GM12878 (cell line): ENCODE results near the gene RHEX. TPM values are rescaled to one million over a fixed set of nuclear protein-coding genes. Genes with fewer than 3 reads are reported as not detected.

Source experiments
- ATAC-seq: fragments of 200-7000 bp; cut with Tn5 transposase; 3 replicates; pipeline ENCODE4 v1.9.1; 2020; ENCODE audit warnings: mild to moderate bottlenecking, moderate library complexity
- BruUV-seq: library from RNA; stranded (reverse); fragments of 400-500 nt; replicated peaks from 2 replicates; lab custom pipeline; 2021; lab: Mats Ljungman, UMichigan
- CTCF ChIA-PET: fragments of 300-600 bp; sonication (Branson Sonifier 250); formaldehyde crosslinking; extraction: SDS; loops from one replicate; lab custom pipeline; 2021; ENCODE audit warnings: inconsistent platforms; lab: Yijun Ruan, JAX
- POLR2A ChIA-PET: fragments of 350-600 bp; formaldehyde crosslinking; extraction: SDS; loops from one replicate; lab custom pipeline; 2021; ENCODE audit warnings: inconsistent platforms; lab: Charles Lee
- RAD21 ChIA-PET: fragments of 300-600 bp; sonication (Branson Sonifier 250); formaldehyde crosslinking; loops from one replicate; lab custom pipeline; 2023; ENCODE audit warnings: antibody characterized with exemption; ENCODE audit not compliant: unreplicated experiment; lab: Charles Lee
- SMC1A ChIA-PET: fragments of 300-600 bp; sonication (Branson Sonifier 250); formaldehyde crosslinking; loops from one replicate; lab custom pipeline; 2023; ENCODE audit not compliant: unreplicated experiment, uncharacterized antibody; lab: Charles Lee
- DNase-seq: peaks from one replicate; pipeline ENCODE4 v3.0.0-alpha.2; 2011; ENCODE audit warnings: low read depth, low spot score
- FAIRE-seq: peaks from 3 replicates; lab custom pipeline; 2011; peaks lifted over from hg19 to GRCh38; lab: Jason Lieb, UNC
- H2AFZ ChIP-seq: 2 replicates; pipeline ENCODE4 v1.6.0; 2011; ENCODE audit warnings: low read depth, low read length, control low read depth; ENCODE audit not compliant: control insufficient read depth
- H3K27ac ChIP-seq: 2 replicates; pipeline ENCODE4 v1.5.1; 2011; ENCODE audit warnings: control low read depth; ENCODE audit not compliant: control insufficient read depth, insufficient read depth
- H3K27me3 ChIP-seq, 2 experiments: replicated peaks in 1 of 2; 2 replicates each; pipeline versions ENCODE4 v1.6.0 to v1.6.1; 2011; ENCODE audit warnings: low read length in 1 of 2; ENCODE audit not compliant: control insufficient read depth in 2 of 2, insufficient read depth in 2 of 2
- H3K36me3 ChIP-seq, 2 experiments: 2 replicates each; pipeline ENCODE4 v1.5.1; 2011; ENCODE audit warnings: low read length in 1 of 2; ENCODE audit not compliant: control insufficient read depth in 2 of 2, insufficient read depth in 2 of 2
- H3K4me1 ChIP-seq: 2 replicates; pipeline ENCODE4 v1.6.1; 2011; ENCODE audit warnings: mild to moderate bottlenecking, low read length, moderate library complexity, mixed read lengths; ENCODE audit not compliant: control insufficient read depth, insufficient read depth
- H3K4me2 ChIP-seq: 2 replicates; pipeline ENCODE4 v1.6.0; 2011; ENCODE audit warnings: control low read depth; ENCODE audit not compliant: control insufficient read depth, insufficient read depth
- H3K4me3 ChIP-seq: fragments of 200-600 bp; sonication (generic); 2 replicates; pipeline ENCODE4 v1.5.1; 2016
- H3K79me2 ChIP-seq: 2 replicates; pipeline ENCODE4 v1.6.0; 2011; ENCODE audit warnings: low read length; ENCODE audit not compliant: control insufficient read depth, insufficient read depth
- H3K9ac ChIP-seq: 2 replicates; pipeline ENCODE4 v1.8.0; 2011; ENCODE audit warnings: low read length, control low read depth, mixed read lengths; ENCODE audit not compliant: control insufficient read depth, insufficient read depth
- H3K9me3 ChIP-seq: replicated peaks from 3 replicates; pipeline ENCODE4 v1.5.1; 2011; ENCODE audit warnings: mild to moderate bottlenecking, low read length; ENCODE audit not compliant: control insufficient read depth, insufficient read depth
- H4K20me1 ChIP-seq: 2 replicates; pipeline ENCODE4 v1.6.0; 2011; ENCODE audit not compliant: control insufficient read depth, insufficient read depth
- BHLHE40 ChIP-seq, 2 experiments: fragments of 450-650 bp in 1 of 2; IDR thresholded peaks; 2 replicates each; pipeline ENCODE4 v1.6.1; 2011 to 2017; ENCODE audit warnings: low read depth in 2 of 2, borderline replicate concordance in 1 of 2, improper control_type of control experiment in 1 of 2, low read length in 1 of 2, mild to moderate bottlenecking in 1 of 2
- CEBPZ ChIP-seq: fragments of 150-350 bp; IDR thresholded peaks from 2 replicates; pipeline ENCODE4 v1.6.1; 2016; ENCODE audit warnings: low read depth, low read length
- KAT2A ChIP-seq: conservative IDR thresholded peaks from 2 replicates; pipeline ENCODE4 v1.6.1; 2011; ENCODE audit warnings: low read depth, low read length; ENCODE audit not compliant: control insufficient read depth
- MYB ChIP-seq: fragments of 150-350 bp; IDR thresholded peaks from 2 replicates; pipeline ENCODE4 v1.6.1; 2014; ENCODE audit warnings: mild to moderate bottlenecking, low read depth, low read length, borderline replicate concordance
- NRF1 ChIP-seq: conservative IDR thresholded peaks from 2 replicates; pipeline ENCODE4 v1.6.1; 2011; ENCODE audit warnings: mild to moderate bottlenecking, low read depth, low read length, improper control_type of control experiment
- PAX8 ChIP-seq: fragments of 450-650 bp; IDR thresholded peaks from 2 replicates; pipeline ENCODE4 v1.6.1; 2017; ENCODE audit warnings: mild to moderate bottlenecking, moderate library complexity
- RB1 ChIP-seq: fragments of 450-650 bp; formaldehyde crosslinking; IDR thresholded peaks from 2 replicates; pipeline ENCODE4 v1.6.1; 2017; ENCODE audit warnings: mild to moderate bottlenecking, borderline replicate concordance
- TAF1 ChIP-seq: IDR thresholded peaks from 2 replicates; pipeline ENCODE4 v1.6.1; 2011; ENCODE audit warnings: mild to moderate bottlenecking, low read depth, low read length, borderline replicate concordance
- TBL1XR1 ChIP-seq: IDR thresholded peaks from 2 replicates; pipeline ENCODE4 v1.6.1; 2012; ENCODE audit warnings: low read depth, low read length, improper control_type of control experiment
- ZNF384 ChIP-seq: IDR thresholded peaks from 2 replicates; pipeline ENCODE4 v1.6.1; 2012; ENCODE audit warnings: low read depth, mild to moderate bottlenecking, low read length, improper control_type of control experiment, borderline replicate concordance
- WGBS: methylation state at CpG from one replicate; pipeline ENCODE4 v1.1.6; 2016; ENCODE audit warnings: low lambda C conversion rate; ENCODE audit not compliant: insufficient replicate concordance, insufficient coverage; ENCODE audit errors: missing lambda C conversion rate; 5-methylcytosine and 5-hydroxymethylcytosine counted together
- in situ Hi-C: fragments of 300-500 bp; cut with MboI; formaldehyde crosslinking; loops from 9 replicates; pipeline ENCODE4 v1.14.3; 2018; ENCODE audit warnings: mixed read lengths
- intact Hi-C: fragments of 100-400 bp; cut with micrococcal nuclease; formaldehyde crosslinking; loops from one replicate; pipeline ENCODE4 v1.14.2; 2022; ENCODE audit not compliant: unreplicated experiment
- polyA plus RNA-seq, 11 experiments: library from polyadenylated mRNA; depleted of rRNA in 4 of 11; unstranded in 6 of 11; stranded (reverse) in 5 of 11; fragments of >200 nt; fragmentation: Nextera tagmentation in 4 of 11; fragmentation: Illumina TruSeq in 1 of 11; extraction: Ambion mirVana in 4 of 11; extraction: Trizol in 1 of 11; gene quantifications; 1 replicate in 1 of 11; 2 replicates in 10 of 11; pipeline versions ENCODE4 v1.2.1 to v1.2.3, GENCODE V29; 2011 to 2016; ENCODE audit warnings: inconsistent platforms in 2 of 11, missing spikeins in 2 of 11, low read depth in 1 of 11
- total RNA-seq, 4 experiments: library from RNA; depleted of rRNA in 3 of 4; stranded (reverse); fragments of >200 nt in 3 of 4; fragmentation: Illumina TruSeq in 1 of 4; extraction: Trizol in 1 of 4; gene quantifications; 2 replicates each; pipeline versions ENCODE4 v1.2.1 to v1.2.3, GENCODE V29; 2013 to 2021

Gene RHEX
- total and polyA plus RNA-seq, 10 of the 15 experiments (the other 5 are each of a cell fraction or from before 2014, with no cell fraction given), result 2.4 to 11.4 (median 5.7) TPM

GRCh38 chr1:206094024-206094423 is 41.1 kb downstream of the RHEX start:
- TF ChIP-seq TBL1XR1 (no peak), BHLHE40 (IDR thresholded peaks at IDR 0.05; ENCODE audit: borderline replicate concordance in 1 of 2, low read depth in 2 of 2, low read length in 1 of 2) (peak; percentile 27 to 60; a peak in 3 of 4 replicates)
- FAIRE-seq (no peak), DNase-seq (no peak), ATAC-seq (no peak)
- Histone ChIP-seq H3K4me1 (no peaks in the 10 kb centered on the region; the same call in 1 of the 2 replicates), H3K36me3 (no peaks in the 10 kb centered on the region), H3K27ac (no peak overlapping the region), H2AFZ (no peak overlapping the region), H3K4me2 (no peak overlapping the region), H3K9me3 (no peaks in the 10 kb centered on the region), H3K9ac (no peak overlapping the region), H4K20me1 (no peaks in the 10 kb centered on the region), H3K27me3 (no peaks in the 10 kb centered on the region; a peak in 1 of 4 replicates), H3K79me2 (no peaks in the 10 kb centered on the region), H3K4me3 (no peak overlapping the region)
- POLR2A ChIA-PET, result no interaction called here
- in situ Hi-C loops (no loop called here), intact Hi-C loops (no loop called here)
- no TSS peak for BruUV-seq
- SMC1A ChIA-PET, result no interaction called here
- CTCF ChIA-PET, result interaction anchor here (2.6 to 5.0 kb wide), 2 partner anchors 13 to 63 kb away, joined by 26 to 33 read pairs; no protein-coding TSS in a partner anchor
- WGBS, result 70% methylated on average over 7 of the region's 7 CpGs
- RAD21 ChIA-PET, result interaction anchor here (0.8 kb wide), 1 partner anchor 11 kb away, joined by 3 read pairs; no protein-coding TSS in a partner anchor

GRCh38 chr1:206097381-206097780 is 44.4 kb downstream of the RHEX start:
- POLR2A ChIA-PET, result no interaction called here

More at GRCh38 chr1:206097381-206097780, 44.4 kb downstream of the RHEX start:
- ATAC-seq, result no peak
- SMC1A ChIA-PET, result interaction anchor here (1.5 to 16.8 kb wide), 3 partner anchors 9 to 67 kb away, joined by 5 to 329 read pairs (median 8); no protein-coding TSS in a partner anchor
- no peaks in the 10 kb centered on the region for H3K79me2 ChIP-seq
- DNase-seq, result no peak
- in situ Hi-C loops (no loop called here), intact Hi-C loops (no loop called here)
- RAD21 ChIA-PET, result interaction anchor here (2.0 kb wide), 1 partner anchor 9 kb away, joined by 7 read pairs; no protein-coding TSS in a partner anchor
- no peaks in the 10 kb centered on the region for H4K20me1 ChIP-seq
- no peaks in the 10 kb centered on the region; the same call in 1 of the 2 replicates for H3K4me1 ChIP-seq
- H3K36me3 ChIP-seq, result no peaks in the 10 kb centered on the region
- no TSS peak for BruUV-seq
- H3K4me2 ChIP-seq, result no peak overlapping the region
- H3K27ac ChIP-seq, result no peak overlapping the region
- H3K27me3 ChIP-seq, result no peaks in the 10 kb centered on the region; a peak in 1 of 4 replicates
- TF ChIP-seq KAT2A (no peak), NRF1 (no peak), RB1 (no peak), MYB (no peak), ZNF384 (no peak), TAF1 (no peak), PAX8 (no peak), CEBPZ (no peak)
- no peak overlapping the region for H3K4me3 ChIP-seq
- H2AFZ ChIP-seq, result no peak overlapping the region
- no peak overlapping the region for H3K9ac ChIP-seq
- WGBS, result 46% methylated on average over 3 of the region's 3 CpGs
- no peaks in the 10 kb centered on the region for H3K9me3 ChIP-seq
- CTCF ChIA-PET, result interaction anchor here (0.8 to 5.0 kb wide), 4 partner anchors 9 to 120 kb away, joined by 3 to 33 read pairs (median 7); no protein-coding TSS in a partner anchor
- FAIRE-seq, result no peak
